Neural progenitor cell (in vitro differentiated cells): ENCODE data around the gene FAM9C.

Experiments used
- CTCF ChIP-seq: fragments of 200-600 bp; sonication (generic); IDR thresholded peaks from 2 replicates; pipeline ENCODE4 v1.5.1; 2017; ENCODE audit warnings: antibody characterized with exemption, mild to moderate bottlenecking
- EZH2 ChIP-seq: fragments of 200-600 bp; sonication (generic); IDR thresholded peaks from 2 replicates; pipeline ENCODE4 v1.6.1; 2017; ENCODE audit warnings: antibody characterized with exemption, mild to moderate bottlenecking, moderate library complexity

- no peak for TF ChIP-seq CTCF
- TF ChIP-seq EZH2, result no peak
Measured at GRCh38 chrX:13029887-13030771, 14.3 kb downstream of the FAM9C start.
